ENCODE measurements around the gene KCP.

DNA sequence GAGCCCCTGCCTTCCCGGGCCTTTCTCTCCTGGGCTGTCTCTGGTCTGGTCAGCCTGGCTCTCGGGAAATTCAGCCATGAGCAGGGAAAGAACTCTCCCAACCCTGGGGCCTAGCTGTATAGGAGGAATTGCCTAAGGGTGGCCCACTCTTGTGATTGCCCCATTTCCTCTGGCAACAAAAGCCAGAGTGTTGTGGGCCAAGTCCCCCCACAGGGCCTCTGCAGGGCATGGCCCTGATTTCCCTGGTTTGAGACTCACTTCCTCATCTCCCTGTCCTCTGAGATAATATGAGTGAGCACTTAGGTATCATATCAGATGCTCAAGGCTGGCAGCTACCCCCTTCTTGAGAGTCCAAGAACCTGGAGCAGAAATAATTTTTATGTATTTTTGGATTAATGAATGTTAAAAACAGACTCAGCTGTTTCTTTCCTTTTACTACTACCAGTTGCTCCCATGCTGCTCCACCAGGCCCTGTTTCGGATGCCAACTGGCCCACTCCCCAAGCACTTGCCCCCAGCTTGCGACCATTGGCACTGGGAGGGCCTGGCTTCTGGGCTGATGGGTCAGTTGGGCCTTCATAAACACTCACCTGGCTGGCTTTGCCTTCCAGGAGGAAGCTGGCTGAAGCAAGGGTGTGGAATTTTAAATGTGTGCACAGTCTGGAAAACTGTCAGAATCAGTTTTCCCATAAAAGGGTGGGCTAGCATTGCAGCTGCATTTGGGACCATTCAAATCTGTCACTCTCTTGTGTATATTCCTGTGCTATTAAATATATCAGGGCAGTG lies 38.7 kb upstream of the KCP start:
- TF ChIP-seq POLR2AphosphoS5 (IDR thresholded peaks at IDR 0.05; ENCODE audit: low read depth, low read length) = no peak
- TF ChIP-seq, protein P1, sequence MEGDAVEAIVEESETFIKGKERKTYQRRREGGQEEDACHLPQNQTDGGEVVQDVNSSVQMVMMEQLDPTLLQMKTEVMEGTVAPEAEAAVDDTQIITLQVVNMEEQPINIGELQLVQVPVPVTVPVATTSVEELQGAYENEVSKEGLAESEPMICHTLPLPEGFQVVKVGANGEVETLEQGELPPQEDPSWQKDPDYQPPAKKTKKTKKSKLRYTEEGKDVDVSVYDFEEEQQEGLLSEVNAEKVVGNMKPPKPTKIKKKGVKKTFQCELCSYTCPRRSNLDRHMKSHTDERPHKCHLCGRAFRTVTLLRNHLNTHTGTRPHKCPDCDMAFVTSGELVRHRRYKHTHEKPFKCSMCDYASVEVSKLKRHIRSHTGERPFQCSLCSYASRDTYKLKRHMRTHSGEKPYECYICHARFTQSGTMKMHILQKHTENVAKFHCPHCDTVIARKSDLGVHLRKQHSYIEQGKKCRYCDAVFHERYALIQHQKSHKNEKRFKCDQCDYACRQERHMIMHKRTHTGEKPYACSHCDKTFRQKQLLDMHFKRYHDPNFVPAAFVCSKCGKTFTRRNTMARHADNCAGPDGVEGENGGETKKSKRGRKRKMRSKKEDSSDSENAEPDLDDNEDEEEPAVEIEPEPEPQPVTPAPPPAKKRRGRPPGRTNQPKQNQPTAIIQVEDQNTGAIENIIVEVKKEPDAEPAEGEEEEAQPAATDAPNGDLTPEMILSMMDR (IDR thresholded peaks at IDR 0.05) = no peak
- TF ChIP-seq EP300 (IDR thresholded peaks at IDR 0.05; ENCODE audit: borderline replicate concordance in 1 of 2, low read depth in 1 of 2, low read length in 1 of 2) = no peak
- TF ChIP-seq TCF12 (IDR thresholded peaks at IDR 0.05) = no peak
- TF ChIP-seq YY1 (IDR thresholded peaks at IDR 0.05; ENCODE audit: low read depth) = no peak
- no peak for TF ChIP-seq TAF1 (IDR thresholded peaks at IDR 0.05; ENCODE audit: borderline replicate concordance, low read depth, low read length)
- TF ChIP-seq JUND (IDR thresholded peaks at IDR 0.05) = no peak
- no peak for TF ChIP-seq FOXJ3 (CRISPR knock-in tag; IDR thresholded peaks at IDR 0.05)
- no peak for TF ChIP-seq SIN3A (IDR thresholded peaks at IDR 0.05; ENCODE audit: borderline replicate concordance, low read depth, low read length)
- TF ChIP-seq MXI1 (IDR thresholded peaks at IDR 0.05; ENCODE audit: low read depth, low read length) = no peak
- TF ChIP-seq, protein P2, sequence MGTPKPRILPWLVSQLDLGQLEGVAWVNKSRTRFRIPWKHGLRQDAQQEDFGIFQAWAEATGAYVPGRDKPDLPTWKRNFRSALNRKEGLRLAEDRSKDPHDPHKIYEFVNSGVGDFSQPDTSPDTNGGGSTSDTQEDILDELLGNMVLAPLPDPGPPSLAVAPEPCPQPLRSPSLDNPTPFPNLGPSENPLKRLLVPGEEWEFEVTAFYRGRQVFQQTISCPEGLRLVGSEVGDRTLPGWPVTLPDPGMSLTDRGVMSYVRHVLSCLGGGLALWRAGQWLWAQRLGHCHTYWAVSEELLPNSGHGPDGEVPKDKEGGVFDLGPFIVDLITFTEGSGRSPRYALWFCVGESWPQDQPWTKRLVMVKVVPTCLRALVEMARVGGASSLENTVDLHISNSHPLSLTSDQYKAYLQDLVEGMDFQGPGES (IDR thresholded peaks at IDR 0.05; ENCODE audit: low read depth, low read length) = no peak
- no peak for TF ChIP-seq FOSL2 (IDR thresholded peaks at IDR 0.05; ENCODE audit: borderline replicate concordance, low read depth)
- TF ChIP-seq FOXM1 (IDR thresholded peaks at IDR 0.05; ENCODE audit: low read depth) = no peak
- TF ChIP-seq EZH2phosphoT487 (IDR thresholded peaks at IDR 0.05; ENCODE audit: borderline replicate concordance, low read depth) = no peak

Data from SK-N-SH (cell line).